HepG2 (cell line): ENCODE data around the gene CETN2. TPM values are rescaled to one million over a fixed set of nuclear protein-coding genes. Genes with fewer than 3 reads are reported as not detected.
A peak's percentile ranks its signal among the peaks of the same experiment; 100 is the strongest.

Experiments
- GABPB1 ChIP-seq: IDR thresholded peaks from 2 replicates; pipeline ENCODE4 v1.6.1; 2016; ENCODE audit warnings: mild to moderate bottlenecking, missing genetic modification reagents, moderate library complexity, missing compliant biosample characterization
- MTF1 ChIP-seq: sonication (generic); formaldehyde crosslinking; IDR thresholded peaks from 2 replicates; pipeline ENCODE4 v1.5.0; 2020; ENCODE audit warnings: missing genetic modification reagents
- NR2C2 ChIP-seq: sonication (generic); formaldehyde crosslinking; IDR thresholded peaks from 2 replicates; pipeline ENCODE4 v1.4.0; 2020; ENCODE audit warnings: missing genetic modification reagents, mild to moderate bottlenecking, moderate library complexity, borderline replicate concordance
- POGZ ChIP-seq: sonication (generic); formaldehyde crosslinking; IDR thresholded peaks from 2 replicates; pipeline ENCODE4 v1.4.0; 2020; ENCODE audit warnings: mild to moderate bottlenecking, missing genetic modification reagents
- RXRB ChIP-seq: IDR thresholded peaks from 2 replicates; pipeline ENCODE4 v1.6.1; 2016; ENCODE audit warnings: borderline replicate concordance, missing genetic modification reagents, missing compliant biosample characterization
- ZBTB34 ChIP-seq: sonication (generic); formaldehyde crosslinking; IDR thresholded peaks from 2 replicates; pipeline ENCODE4 v1.8.0; 2022; ENCODE audit warnings: mild to moderate bottlenecking, missing genetic modification reagents
- ZFP36L1 ChIP-seq: sonication (generic); formaldehyde crosslinking; IDR thresholded peaks from 2 replicates; pipeline ENCODE4 v1.8.0; 2022; ENCODE audit warnings: mild to moderate bottlenecking, missing genetic modification reagents, moderate library complexity
- ZFP91 ChIP-seq: sonication (generic); formaldehyde crosslinking; IDR thresholded peaks from 2 replicates; pipeline ENCODE4 v1.9.0; 2022; ENCODE audit warnings: missing genetic modification reagents, mild to moderate bottlenecking, borderline replicate concordance
- ZNF652 ChIP-seq: IDR thresholded peaks from 2 replicates; pipeline ENCODE4 v1.6.1; 2016; ENCODE audit warnings: low read depth, borderline replicate concordance
- ZNF687 ChIP-seq: sonication (generic); formaldehyde crosslinking; IDR thresholded peaks from 2 replicates; pipeline ENCODE4 v1.5.1; 2020; ENCODE audit warnings: mild to moderate bottlenecking, missing genetic modification reagents, moderate library complexity
- ZNF768 ChIP-seq: sonication (generic); formaldehyde crosslinking; IDR thresholded peaks from 2 replicates; pipeline ENCODE4 v1.4.0; 2020; ENCODE audit warnings: missing genetic modification reagents
- polyA plus RNA-seq, 8 experiments: library from polyadenylated mRNA; depleted of rRNA in 3 of 8; stranded (reverse) in 7 of 8; unstranded in 1 of 8; fragments of >200 nt; fragmentation: Illumina TruSeq in 4 of 8; extraction: Trizol in 4 of 8; gene quantifications; 2 replicates each; pipeline versions ENCODE4 v1.2.1 to v1.2.3, GENCODE V29; 2011 to 2016; ENCODE audit warnings: low read depth in 4 of 8, missing spikeins in 1 of 8, mixed read lengths in 1 of 8; ENCODE audit not compliant: insufficient read depth in 1 of 8
- total RNA-seq, 5 experiments: library from RNA; depleted of rRNA; stranded (reverse); fragments of >200 nt; fragmentation: Illumina TruSeq; extraction: Trizol; gene quantifications; 2 replicates each; pipeline ENCODE4 v1.2.3, GENCODE V29; 2016; ENCODE audit warnings: low read depth in 1 of 5
- TF ChIP-seq, protein P1 (sequence below): sonication (generic); formaldehyde crosslinking; IDR thresholded peaks from 2 replicates; pipeline ENCODE4 v1.4.0; 2020; ENCODE audit warnings: low read depth, missing genetic modification reagents
- TF ChIP-seq, protein P2 (sequence below): sonication (generic); formaldehyde crosslinking; IDR thresholded peaks from 2 replicates; pipeline ENCODE4 v1.5.1; 2020; ENCODE audit warnings: mild to moderate bottlenecking, moderate library complexity, missing genetic modification reagents

The CETN2 gene
- total and polyA plus RNA-seq, 2 of the 13 experiments (the other 11 are each of a cell fraction or from before 2014, with no cell fraction given): 17.2 to 85.4 TPM

DNA sequence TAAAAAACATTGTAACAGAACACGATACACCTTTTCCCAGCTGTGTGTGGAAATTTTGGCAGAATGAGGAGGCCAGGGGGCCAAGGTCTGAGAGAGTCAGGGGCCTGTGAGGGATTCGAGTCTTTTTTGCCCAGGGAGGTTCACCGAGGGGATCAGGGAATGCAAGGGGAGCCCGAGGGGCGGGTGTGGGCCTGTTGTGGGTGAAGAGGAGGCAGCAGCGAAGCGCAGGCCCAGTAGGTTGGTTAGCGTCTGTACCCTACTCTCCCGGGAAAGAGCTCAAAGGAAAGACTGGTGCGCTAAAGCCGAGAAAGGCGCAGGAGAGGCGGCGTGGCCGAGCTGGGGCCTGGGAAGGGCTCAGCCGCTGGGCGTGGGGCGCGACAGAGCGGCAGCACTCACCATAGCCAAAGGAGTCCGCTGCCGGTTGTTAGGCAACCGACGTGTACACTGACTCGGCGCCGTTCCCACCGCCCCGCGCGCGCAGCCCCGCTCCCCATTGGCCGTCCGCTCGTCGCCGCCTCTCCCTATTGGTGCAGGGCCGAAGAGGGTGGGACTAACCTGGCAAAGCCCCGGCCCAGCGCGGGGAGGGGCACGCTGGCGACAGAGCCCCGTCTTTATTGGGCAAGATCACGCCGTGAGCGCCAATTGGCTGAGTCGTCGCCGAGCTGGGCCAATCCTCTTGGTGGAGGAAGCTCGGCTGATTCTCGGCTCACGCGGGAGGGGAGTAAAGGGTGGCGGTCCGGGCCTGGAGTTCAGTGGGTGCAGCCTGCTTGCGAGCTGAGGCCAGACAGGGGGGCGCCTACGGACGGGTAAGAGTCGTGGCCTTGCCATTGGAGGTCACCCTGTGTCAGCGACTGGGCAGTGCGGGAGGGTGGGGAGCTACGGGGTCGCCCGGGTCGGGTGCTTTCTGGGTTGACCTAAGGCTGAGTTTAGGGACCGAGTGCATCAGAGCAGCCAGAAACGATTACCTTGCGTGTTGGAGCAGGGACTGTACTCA, at the start of gene CETN2, which contains the start of gene NSDHL (continued):
- TF ChIP-seq, protein P1, sequence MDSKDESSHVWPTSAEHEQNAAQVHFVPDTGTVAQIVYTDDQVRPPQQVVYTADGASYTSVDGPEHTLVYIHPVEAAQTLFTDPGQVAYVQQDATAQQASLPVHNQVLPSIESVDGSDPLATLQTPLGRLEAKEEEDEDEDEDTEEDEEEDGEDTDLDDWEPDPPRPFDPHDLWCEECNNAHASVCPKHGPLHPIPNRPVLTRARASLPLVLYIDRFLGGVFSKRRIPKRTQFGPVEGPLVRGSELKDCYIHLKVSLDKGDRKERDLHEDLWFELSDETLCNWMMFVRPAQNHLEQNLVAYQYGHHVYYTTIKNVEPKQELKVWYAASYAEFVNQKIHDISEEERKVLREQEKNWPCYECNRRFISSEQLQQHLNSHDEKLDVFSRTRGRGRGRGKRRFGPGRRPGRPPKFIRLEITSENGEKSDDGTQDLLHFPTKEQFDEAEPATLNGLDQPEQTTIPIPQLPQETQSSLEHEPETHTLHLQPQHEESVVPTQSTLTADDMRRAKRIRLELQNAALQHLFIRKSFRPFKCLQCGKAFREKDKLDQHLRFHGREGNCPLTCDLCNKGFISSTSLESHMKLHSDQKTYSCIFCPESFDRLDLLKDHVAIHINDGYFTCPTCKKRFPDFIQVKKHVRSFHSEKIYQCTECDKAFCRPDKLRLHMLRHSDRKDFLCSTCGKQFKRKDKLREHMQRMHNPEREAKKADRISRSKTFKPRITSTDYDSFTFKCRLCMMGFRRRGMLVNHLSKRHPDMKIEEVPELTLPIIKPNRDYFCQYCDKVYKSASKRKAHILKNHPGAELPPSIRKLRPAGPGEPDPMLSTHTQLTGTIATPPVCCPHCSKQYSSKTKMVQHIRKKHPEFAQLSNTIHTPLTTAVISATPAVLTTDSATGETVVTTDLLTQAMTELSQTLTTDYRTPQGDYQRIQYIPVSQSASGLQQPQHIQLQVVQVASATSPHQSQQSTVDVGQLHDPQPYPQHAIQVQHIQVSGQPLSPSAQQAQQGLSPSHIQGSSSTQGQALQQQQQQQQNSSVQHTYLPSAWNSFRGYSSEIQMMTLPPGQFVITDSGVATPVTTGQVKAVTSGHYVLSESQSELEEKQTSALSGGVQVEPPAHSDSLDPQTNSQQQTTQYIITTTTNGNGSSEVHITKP: no peak
- TF ChIP-seq ZBTB34: no peak
- TF ChIP-seq ZFP36L1: no peak
- TF ChIP-seq POGZ (CRISPR knock-in tag): peak; percentile 65; the same call in 1 of the 2 replicates
- TF ChIP-seq ZFP91 (CRISPR knock-in tag): peak; percentile 47; the same call in 1 of the 2 replicates
- TF ChIP-seq ZNF687 (CRISPR knock-in tag): peak; percentile 82
- TF ChIP-seq, protein P2, sequence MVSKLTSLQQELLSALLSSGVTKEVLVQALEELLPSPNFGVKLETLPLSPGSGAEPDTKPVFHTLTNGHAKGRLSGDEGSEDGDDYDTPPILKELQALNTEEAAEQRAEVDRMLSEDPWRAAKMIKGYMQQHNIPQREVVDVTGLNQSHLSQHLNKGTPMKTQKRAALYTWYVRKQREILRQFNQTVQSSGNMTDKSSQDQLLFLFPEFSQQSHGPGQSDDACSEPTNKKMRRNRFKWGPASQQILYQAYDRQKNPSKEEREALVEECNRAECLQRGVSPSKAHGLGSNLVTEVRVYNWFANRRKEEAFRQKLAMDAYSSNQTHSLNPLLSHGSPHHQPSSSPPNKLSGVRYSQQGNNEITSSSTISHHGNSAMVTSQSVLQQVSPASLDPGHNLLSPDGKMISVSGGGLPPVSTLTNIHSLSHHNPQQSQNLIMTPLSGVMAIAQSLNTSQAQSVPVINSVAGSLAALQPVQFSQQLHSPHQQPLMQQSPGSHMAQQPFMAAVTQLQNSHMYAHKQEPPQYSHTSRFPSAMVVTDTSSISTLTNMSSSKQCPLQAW: 0 out of 2 replicates have a peak, but pooled peaks have one; percentile 25
- peak; percentile 36; the same call in 1 of the 2 replicates for TF ChIP-seq RXRB (CRISPR knock-in tag)
- peak; percentile 75; the same call in 1 of the 2 replicates for TF ChIP-seq GABPB1 (CRISPR knock-in tag)
- TF ChIP-seq MTF1 (CRISPR knock-in tag): no peak
- peak; percentile 64; the same call in 1 of the 2 replicates for TF ChIP-seq NR2C2 (CRISPR knock-in tag)
- TF ChIP-seq ZNF768 (CRISPR knock-in tag): no peak
- TF ChIP-seq ZNF652 (CRISPR knock-in tag): no peak
